ENCODE measurements around the gene CHD3. TPM values are rescaled to one million over a fixed set of nuclear protein-coding genes. Genes with fewer than 3 reads are reported as not detected.

The CHD3 gene
- total and polyA plus RNA-seq, 2 of the 13 experiments (the other 11 are each of a cell fraction or from before 2014, with no cell fraction given): 2.7 to 3.7 TPM

DNA sequence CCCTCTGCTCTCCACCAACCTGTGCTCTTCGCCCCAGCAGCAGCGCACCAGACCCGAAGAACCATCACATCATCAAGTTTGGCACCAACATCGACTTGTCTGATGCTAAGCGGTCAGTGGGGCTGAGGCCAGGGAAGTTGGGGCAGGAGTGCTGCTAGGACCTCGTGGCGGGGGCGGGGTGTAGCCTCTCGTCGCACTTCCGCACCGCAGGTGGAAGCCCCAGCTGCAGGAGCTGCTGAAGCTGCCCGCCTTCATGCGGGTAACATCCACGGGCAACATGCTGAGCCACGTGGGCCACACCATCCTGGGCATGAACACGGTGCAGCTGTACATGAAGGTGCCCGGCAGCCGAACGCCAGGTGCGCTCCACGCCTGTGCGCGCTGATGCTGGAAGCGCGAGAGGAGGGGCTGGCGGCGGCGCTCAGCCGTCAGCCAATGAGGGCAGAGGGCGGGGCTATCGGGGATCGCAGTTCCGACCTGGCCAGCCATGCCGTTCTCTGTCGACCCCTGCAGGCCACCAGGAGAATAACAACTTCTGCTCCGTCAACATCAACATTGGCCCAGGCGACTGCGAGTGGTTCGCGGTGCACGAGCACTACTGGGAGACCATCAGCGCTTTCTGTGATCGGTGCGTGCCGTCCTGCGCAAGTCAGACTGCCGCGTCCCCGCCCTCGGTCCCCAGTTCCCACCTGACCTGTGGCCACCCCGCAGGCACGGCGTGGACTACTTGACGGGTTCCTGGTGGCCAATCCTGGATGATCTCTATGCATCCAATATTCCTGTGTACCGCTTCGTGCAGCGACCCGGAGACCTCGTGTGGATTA is 36.9 kb upstream of the CHD3 start (continued):
- TF ChIP-seq, protein P1, sequence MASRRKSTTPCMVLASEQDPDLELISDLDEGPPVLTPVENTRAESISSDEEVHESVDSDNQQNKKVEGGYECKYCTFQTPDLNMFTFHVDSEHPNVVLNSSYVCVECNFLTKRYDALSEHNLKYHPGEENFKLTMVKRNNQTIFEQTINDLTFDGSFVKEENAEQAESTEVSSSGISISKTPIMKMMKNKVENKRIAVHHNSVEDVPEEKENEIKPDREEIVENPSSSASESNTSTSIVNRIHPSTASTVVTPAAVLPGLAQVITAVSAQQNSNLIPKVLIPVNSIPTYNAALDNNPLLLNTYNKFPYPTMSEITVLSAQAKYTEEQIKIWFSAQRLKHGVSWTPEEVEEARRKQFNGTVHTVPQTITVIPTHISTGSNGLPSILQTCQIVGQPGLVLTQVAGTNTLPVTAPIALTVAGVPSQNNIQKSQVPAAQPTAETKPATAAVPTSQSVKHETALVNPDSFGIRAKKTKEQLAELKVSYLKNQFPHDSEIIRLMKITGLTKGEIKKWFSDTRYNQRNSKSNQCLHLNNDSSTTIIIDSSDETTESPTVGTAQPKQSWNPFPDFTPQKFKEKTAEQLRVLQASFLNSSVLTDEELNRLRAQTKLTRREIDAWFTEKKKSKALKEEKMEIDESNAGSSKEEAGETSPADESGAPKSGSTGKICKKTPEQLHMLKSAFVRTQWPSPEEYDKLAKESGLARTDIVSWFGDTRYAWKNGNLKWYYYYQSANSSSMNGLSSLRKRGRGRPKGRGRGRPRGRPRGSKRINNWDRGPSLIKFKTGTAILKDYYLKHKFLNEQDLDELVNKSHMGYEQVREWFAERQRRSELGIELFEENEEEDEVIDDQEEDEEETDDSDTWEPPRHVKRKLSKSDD (CRISPR knock-in tag; IDR thresholded peaks at IDR 0.05; ENCODE audit: low read depth): peak; percentile 93; the same call in 1 of the 2 replicates
- TF ChIP-seq KLF11 (CRISPR knock-in tag; IDR thresholded peaks at IDR 0.05) (no peak), RARA (CRISPR knock-in tag; IDR thresholded peaks at IDR 0.05) (peak; percentile 29; the same call in 1 of the 2 replicates), ZNF883 (CRISPR knock-in tag; IDR thresholded peaks at IDR 0.05; ENCODE audit: not compliant biosample characterization) (peak; percentile 22), BORCS8-MEF2B (CRISPR knock-in tag; IDR thresholded peaks at IDR 0.05) (peak; percentile 82), HOXA7 (CRISPR knock-in tag; IDR thresholded peaks at IDR 0.05) (no peak), SMARCC2 (IDR thresholded peaks at IDR 0.05) (no peak), SPEN (CRISPR knock-in tag; IDR thresholded peaks at IDR 0.05; ENCODE audit: low read depth) (no peak), SAP130 (CRISPR knock-in tag; IDR thresholded peaks at IDR 0.05; ENCODE audit: low read depth) (peak; percentile 67), ZNF598 (CRISPR knock-in tag; IDR thresholded peaks at IDR 0.05; ENCODE audit: borderline replicate concordance) (peak; percentile 58; the same call in 1 of the 2 replicates), GPN1 (CRISPR knock-in tag; IDR thresholded peaks at IDR 0.05; ENCODE audit: borderline replicate concordance) (no peak), ZNF260 (CRISPR knock-in tag; IDR thresholded peaks at IDR 0.05; ENCODE audit: borderline replicate concordance, low read depth) (no peak), ZMYM4 (CRISPR knock-in tag; IDR thresholded peaks at IDR 0.05) (peak; percentile 90), BHLHE40 (IDR thresholded peaks at IDR 0.05; ENCODE audit: low read length) (peak; percentile 45; the same call in 1 of the 2 replicates), IKZF1 (IDR thresholded peaks at IDR 0.05) (no peak), POLR2AphosphoS5 (IDR thresholded peaks at IDR 0.05; ENCODE audit: low read depth, low read length) (peak; percentile 20; the same call in 1 of the 2 replicates), ETV5 (CRISPR knock-in tag; IDR thresholded peaks at IDR 0.05; ENCODE audit: borderline replicate concordance) (peak; percentile 48; the same call in 1 of the 2 replicates), FOXA1 (IDR thresholded peaks at IDR 0.05) (no peak), FOXA1 (CRISPR knock-in tag; IDR thresholded peaks at IDR 0.05) (peak; percentile 87)
- TF ChIP-seq, protein P2, sequence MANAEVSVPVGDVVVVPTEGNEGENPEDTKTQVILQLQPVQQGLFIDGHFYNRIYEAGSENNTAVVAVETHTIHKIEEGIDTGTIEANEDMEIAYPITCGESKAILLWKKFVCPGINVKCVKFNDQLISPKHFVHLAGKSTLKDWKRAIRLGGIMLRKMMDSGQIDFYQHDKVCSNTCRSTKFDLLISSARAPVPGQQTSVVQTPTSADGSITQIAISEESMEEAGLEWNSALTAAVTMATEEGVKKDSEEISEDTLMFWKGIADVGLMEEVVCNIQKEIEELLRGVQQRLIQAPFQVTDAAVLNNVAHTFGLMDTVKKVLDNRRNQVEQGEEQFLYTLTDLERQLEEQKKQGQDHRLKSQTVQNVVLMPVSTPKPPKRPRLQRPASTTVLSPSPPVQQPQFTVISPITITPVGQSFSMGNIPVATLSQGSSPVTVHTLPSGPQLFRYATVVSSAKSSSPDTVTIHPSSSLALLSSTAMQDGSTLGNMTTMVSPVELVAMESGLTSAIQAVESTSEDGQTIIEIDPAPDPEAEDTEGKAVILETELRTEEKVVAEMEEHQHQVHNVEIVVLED (CRISPR knock-in tag; IDR thresholded peaks at IDR 0.05; ENCODE audit: borderline replicate concordance): peak; percentile 65; the same call in 1 of the 2 replicates
- TF ChIP-seq, protein P3, sequence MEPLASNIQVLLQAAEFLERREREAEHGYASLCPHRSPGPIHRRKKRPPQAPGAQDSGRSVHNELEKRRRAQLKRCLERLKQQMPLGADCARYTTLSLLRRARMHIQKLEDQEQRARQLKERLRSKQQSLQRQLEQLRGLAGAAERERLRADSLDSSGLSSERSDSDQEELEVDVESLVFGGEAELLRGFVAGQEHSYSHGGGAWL (CRISPR knock-in tag; IDR thresholded peaks at IDR 0.05): no peak; the same call in 1 of the 2 replicates
- TF ChIP-seq, protein P4, sequence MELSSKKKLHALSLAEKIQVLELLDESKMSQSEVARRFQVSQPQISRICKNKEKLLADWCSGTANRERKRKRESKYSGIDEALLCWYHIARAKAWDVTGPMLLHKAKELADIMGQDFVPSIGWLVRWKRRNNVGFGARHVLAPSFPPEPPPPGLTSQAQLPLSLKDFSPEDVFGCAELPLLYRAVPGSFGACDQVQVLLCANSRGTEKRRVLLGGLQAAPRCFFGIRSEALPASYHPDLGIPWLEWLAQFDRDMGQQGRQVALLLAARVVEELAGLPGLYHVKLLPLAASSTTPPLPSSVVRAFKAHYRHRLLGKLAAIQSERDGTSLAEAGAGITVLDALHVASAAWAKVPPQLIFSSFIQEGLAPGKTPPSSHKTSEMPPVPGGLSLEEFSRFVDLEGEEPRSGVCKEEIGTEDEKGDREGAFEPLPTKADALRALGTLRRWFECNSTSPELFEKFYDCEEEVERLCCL (CRISPR knock-in tag; IDR thresholded peaks at IDR 0.05; ENCODE audit: borderline replicate concordance): no peak
- TF ChIP-seq, protein P5, sequence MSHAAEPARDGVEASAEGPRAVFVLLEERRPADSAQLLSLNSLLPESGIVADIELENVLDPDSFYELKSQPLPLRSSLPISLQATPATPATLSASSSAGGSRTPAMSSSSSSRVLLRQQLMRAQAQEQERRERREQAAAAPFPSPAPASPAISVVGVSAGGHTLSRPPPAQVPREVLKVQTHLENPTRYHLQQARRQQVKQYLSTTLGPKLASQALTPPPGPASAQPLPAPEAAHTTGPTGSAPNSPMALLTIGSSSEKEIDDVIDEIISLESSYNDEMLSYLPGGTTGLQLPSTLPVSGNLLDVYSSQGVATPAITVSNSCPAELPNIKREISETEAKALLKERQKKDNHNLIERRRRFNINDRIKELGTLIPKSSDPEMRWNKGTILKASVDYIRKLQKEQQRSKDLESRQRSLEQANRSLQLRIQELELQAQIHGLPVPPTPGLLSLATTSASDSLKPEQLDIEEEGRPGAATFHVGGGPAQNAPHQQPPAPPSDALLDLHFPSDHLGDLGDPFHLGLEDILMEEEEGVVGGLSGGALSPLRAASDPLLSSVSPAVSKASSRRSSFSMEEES (CRISPR knock-in tag; IDR thresholded peaks at IDR 0.05): peak; percentile 31; the same call in 1 of the 2 replicates
